ENCODE data around the gene TMLHE. TPM values are rescaled to one million over a fixed set of nuclear protein-coding genes. Genes with fewer than 3 reads are reported as not detected.
"Not testable (repeated sequence)": the region's sequence is repeated elsewhere in the genome, so short reads cannot be mapped to it uniquely, and the experiment has no call there.

Gene TMLHE
- total and polyA plus RNA-seq, 8 donors: 9.1 to 30.1 (median 25.4) TPM

- no peak for TF ChIP-seq CTCF (IDR thresholded peaks at IDR 0.05)
- Histone ChIP-seq H3K4me1 (no peaks in the 10 kb centered on the region), H3K9me3 (peaks cover 0 to 2% of the 10 kb centered on the region in 2 donors), H3K27me3 (no peaks in the 10 kb centered on the region), H3K4me3 (no peak overlapping the region), H3K36me3 (peaks cover 0 to 25% of the 10 kb centered on the region in 2 donors), H3K27ac (no peak overlapping the region)
- ATAC-seq: no peak
- intact Hi-C loops (cut with DNase I): no loop called here
- DNase-seq: no peak
Measured at GRCh38 chrX:155544881-155545280, 67.9 kb downstream of the TMLHE start.

- Histone ChIP-seq H3K4me1 (no peaks in the 10 kb centered on the region), H3K4me3 (no peak overlapping the region), H3K9me3 (no peaks in the 10 kb centered on the region), H3K27me3 (no peaks in the 10 kb centered on the region), H3K36me3 (no peaks in the 10 kb centered on the region), H3K27ac (no peak overlapping the region)
- DNase-seq: no peak
- no peak for ATAC-seq
- intact Hi-C loops (cut with DNase I): no loop called here
- TF ChIP-seq CTCF (IDR thresholded peaks at IDR 0.05): no peak
Measured at GRCh38 chrX:155535866-155536265, 76.9 kb downstream of the TMLHE start.

- ATAC-seq: no peak
- intact Hi-C loops (cut with DNase I): no loop called here
- TF ChIP-seq CTCF (IDR thresholded peaks at IDR 0.05): no peak
Measured at GRCh38 chrX:155534800-155535199, 78.0 kb downstream of the TMLHE start.

DNA sequence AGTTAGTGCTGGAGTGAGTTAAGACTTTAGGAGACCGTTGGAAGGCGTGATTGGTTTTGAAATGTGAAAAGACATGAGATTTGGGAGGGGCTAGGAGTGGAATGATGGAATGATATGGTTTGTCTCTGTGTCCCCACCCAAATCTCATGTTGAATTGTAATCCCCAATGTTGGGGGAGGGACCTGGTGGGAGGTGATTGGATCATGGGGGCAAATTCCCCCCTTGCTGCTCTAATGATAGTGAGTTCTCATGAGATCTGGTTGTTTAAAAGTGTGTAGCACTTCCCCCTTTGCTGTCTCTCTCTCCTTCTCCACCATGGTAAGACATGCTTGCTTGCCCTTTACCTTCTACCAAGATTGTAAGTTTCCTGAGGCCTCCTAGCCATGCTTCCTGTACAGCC is 85.7 kb downstream of the TMLHE start:
- H3K27me3 ChIP-seq; H3K4me1 ChIP-seq; DNase-seq; intact Hi-C loops (cut with DNase I); H3K27ac ChIP-seq; H3K4me3 ChIP-seq; ATAC-seq: not testable (repeated sequence)
- Histone ChIP-seq H3K9me3 (peaks cover 0 to 16% of the 10 kb centered on the region in 2 donors), H3K36me3 (peaks cover 0 to 22% of the 10 kb centered on the region in 2 donors)

More at GRCh38 chrX:155534800-155535199, 78.0 kb downstream of the TMLHE start:
- Histone ChIP-seq H3K36me3 (no peaks in the 10 kb centered on the region), H3K27ac (no peak overlapping the region), H3K27me3 (no peaks in the 10 kb centered on the region), H3K4me1 (no peaks in the 10 kb centered on the region), H3K4me3 (no peak overlapping the region), H3K9me3 (no peaks in the 10 kb centered on the region)
- no peak for DNase-seq

GRCh38 chrX:155514225-155514624 is 98.5 kb downstream of the TMLHE start:
- intact Hi-C loops (cut with DNase I): no loop called here
- TF ChIP-seq CTCF (IDR thresholded peaks at IDR 0.05): no peak
- ATAC-seq (no peak), DNase-seq (no peak)
- H3K27me3 ChIP-seq: no peaks in the 10 kb centered on the region
- no peak overlapping the region for H3K27ac ChIP-seq
- H3K36me3 ChIP-seq: peaks cover 0 to 18% of the 10 kb centered on the region in 2 donors
- no peaks in the 10 kb centered on the region for H3K4me1 ChIP-seq
- H3K9me3 ChIP-seq: no peaks in the 10 kb centered on the region
- H3K4me3 ChIP-seq: no peak overlapping the region

DNA sequence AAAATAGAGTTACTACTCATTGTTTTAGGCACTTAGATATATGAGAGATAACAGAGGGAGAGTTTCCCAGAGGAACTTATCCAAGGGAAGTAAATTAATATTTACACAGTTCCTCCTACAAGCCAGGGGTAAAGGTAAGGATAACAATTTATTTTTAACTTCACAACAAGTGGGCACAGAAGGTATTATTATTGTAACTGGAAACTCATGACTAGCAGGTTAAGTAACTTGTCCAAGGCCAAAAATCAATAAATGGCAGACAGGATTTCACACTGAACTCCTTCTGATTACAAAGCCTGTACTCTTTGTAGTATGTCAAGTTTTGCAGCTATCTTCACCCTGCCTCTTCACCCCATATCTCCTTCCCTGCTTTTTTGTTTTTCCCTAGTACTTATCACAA is 107.5 kb downstream of the TMLHE start:
- Histone ChIP-seq H3K27me3 (no peaks in the 10 kb centered on the region), H3K4me3 (no peak overlapping the region), H3K9me3 (no peaks in the 10 kb centered on the region), H3K4me1 (no peaks in the 10 kb centered on the region), H3K27ac (no peak overlapping the region), H3K36me3 (peaks cover 0 to 4% of the 10 kb centered on the region in 2 donors)
- no peak for DNase-seq
- TF ChIP-seq CTCF (IDR thresholded peaks at IDR 0.05): no peak
- intact Hi-C loops (cut with DNase I): no loop called here
- no peak for ATAC-seq

DNA sequence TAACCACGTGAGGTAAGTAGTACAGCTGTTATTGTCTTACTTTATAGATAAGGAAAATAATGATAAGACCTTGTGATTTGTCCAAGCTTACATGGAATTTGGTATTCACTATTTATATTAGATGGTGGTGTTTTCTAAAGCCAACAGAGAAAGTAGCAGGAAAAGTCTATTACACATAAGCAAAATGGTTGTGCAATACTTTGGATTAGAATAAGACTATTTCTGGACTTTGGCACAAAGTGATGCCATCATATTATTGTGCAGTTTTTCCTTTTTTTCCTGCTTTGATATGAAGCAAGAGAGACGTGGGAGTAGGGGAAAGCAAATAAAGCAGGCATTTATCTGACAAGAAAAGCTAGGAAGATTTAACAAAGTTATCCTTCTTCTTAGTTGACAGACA is 117.6 kb downstream of the TMLHE start:
- H3K27ac ChIP-seq; H3K27me3 ChIP-seq; H3K9me3 ChIP-seq; H3K36me3 ChIP-seq; ATAC-seq; DNase-seq; H3K4me3 ChIP-seq; intact Hi-C loops (cut with DNase I); H3K4me1 ChIP-seq: not testable (repeated sequence)

DNA sequence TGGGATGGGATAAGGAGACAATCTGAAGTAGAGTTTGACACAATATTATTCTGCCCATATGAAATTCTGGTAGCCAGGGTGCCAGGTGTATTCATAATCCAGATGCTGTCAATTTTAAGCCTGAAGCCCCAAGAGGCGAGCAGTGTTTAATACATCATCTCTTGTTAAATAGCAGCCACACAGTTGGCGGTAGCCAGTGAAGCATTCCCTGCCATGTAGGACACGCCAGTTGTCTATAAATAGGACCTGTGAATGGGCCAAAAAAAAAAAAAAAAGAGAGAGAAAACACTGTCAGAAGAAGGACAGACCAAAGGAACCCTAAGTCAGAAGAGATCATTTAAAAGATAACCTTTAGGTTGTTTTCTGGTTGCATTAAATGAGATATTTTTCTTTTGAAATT is 121.3 kb downstream of the TMLHE start:
- ATAC-seq; H3K27me3 ChIP-seq; H3K4me1 ChIP-seq; intact Hi-C loops (cut with DNase I); H3K9me3 ChIP-seq; H3K36me3 ChIP-seq; H3K27ac ChIP-seq; DNase-seq; H3K4me3 ChIP-seq: not testable (repeated sequence)

DNA sequence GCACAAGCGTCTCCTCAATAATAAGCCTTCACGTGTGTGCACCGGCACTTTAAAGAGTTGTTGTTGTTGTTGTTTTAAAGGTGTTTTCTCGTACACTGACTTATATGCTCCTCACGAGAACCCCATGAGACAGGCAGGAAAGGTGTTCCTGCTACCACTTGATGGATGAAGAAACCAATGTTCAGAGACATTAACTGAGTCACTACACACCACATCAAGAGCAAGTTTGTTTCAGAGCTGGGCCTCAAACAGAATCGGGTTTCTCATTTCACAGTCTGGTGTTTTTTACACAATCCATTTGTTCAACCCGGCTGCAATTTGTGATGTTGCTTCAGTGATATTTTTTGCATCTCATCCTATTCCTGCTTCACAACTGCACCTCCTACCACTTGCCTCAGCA is 135.6 kb downstream of the TMLHE start:
- intact Hi-C loops (cut with DNase I); H3K4me1 ChIP-seq; H3K36me3 ChIP-seq; H3K4me3 ChIP-seq; H3K27me3 ChIP-seq; H3K9me3 ChIP-seq; ATAC-seq; H3K27ac ChIP-seq; DNase-seq: not testable (repeated sequence)
